Transverse colon (tissue), 4 donors: Measurements from ENCODE around the gene BRIP1. TPM values are rescaled to one million over a fixed set of nuclear protein-coding genes. Genes with fewer than 3 reads are reported as not detected.

Source experiments
- DNase-seq: peaks from one replicate; pipeline ENCODE4 v3.0.0-alpha.2; 2019
- H3K27ac ChIP-seq, 4 donors: fragments of 200-600 bp; sonication (generic); 2 replicates each; pipeline ENCODE4 v1.5.1; 2016 to 2018; ENCODE audit warnings: inconsistent platforms in 4 of 4
- H3K27me3 ChIP-seq: fragments of 200-600 bp; sonication (generic); 2 replicates; pipeline ENCODE4 v1.5.1; 2017; ENCODE audit warnings: inconsistent platforms
- H3K36me3 ChIP-seq, 4 donors: fragments of 200-600 bp; sonication (generic); 2 replicates each; pipeline ENCODE4 v1.5.1; 2017 to 2019; ENCODE audit warnings: inconsistent platforms in 4 of 4
- H3K4me1 ChIP-seq, 4 donors: fragments of 200-600 bp; sonication (generic); 2 replicates each; pipeline ENCODE4 v1.5.1; 2017 to 2020; ENCODE audit warnings: inconsistent platforms in 4 of 4
- H3K4me3 ChIP-seq, 4 donors: fragments of 200-600 bp; sonication (generic); 1 replicate in 1 of 4; 2 replicates in 3 of 4; pipeline versions ENCODE4 v1.5.1 to v1.6.1; 2017 to 2019; ENCODE audit warnings: inconsistent platforms in 4 of 4
- H3K9me3 ChIP-seq, 2 donors: fragments of 200-600 bp; sonication (generic); 2 replicates each; pipeline ENCODE4 v1.5.1; 2017 to 2019; ENCODE audit warnings: inconsistent platforms in 2 of 2
- EP300 ChIP-seq: sonication (generic); formaldehyde crosslinking; IDR thresholded peaks from one replicate; pipeline ENCODE4 v1.6.1; 2017; ENCODE audit warnings: antibody characterized with exemption, low read depth
- POLR2A ChIP-seq: fragments of 450-650 bp; IDR thresholded peaks from one replicate; pipeline ENCODE4 v1.6.1; 2016; ENCODE audit warnings: antibody characterized with exemption, mild to moderate bottlenecking, moderate library complexity
- POLR2AphosphoS5 ChIP-seq, 3 donors: sonication (generic); formaldehyde crosslinking; IDR thresholded peaks; one replicate each; pipeline ENCODE4 v1.6.1; 2016; ENCODE audit warnings: antibody characterized with exemption in 3 of 3
- WGBS, 2 donors: methylation state at CpG; one replicate each; pipeline ENCODE4 v1.1.5; 2018; ENCODE audit warnings: low coverage in 1 of 2; 5-methylcytosine and 5-hydroxymethylcytosine counted together
- in situ Hi-C, 4 donors: fragments of 200-750 bp; cut with MboI; loops; one replicate each; pipeline versions ENCODE4 v1.15.0 to v1.15.1; 2017; ENCODE audit warnings: low sequenced_read_pairs in 3 of 4, low pct_ligation_motif_present in 1 of 4, low pct_unique_long_range_greater_than_20kb in 1 of 4
- intact Hi-C: fragments of 100-400 bp; cut with DNase I; formaldehyde crosslinking; loops from one replicate; pipeline ENCODE4 v1.15.1; 2023; ENCODE audit warnings: low total_unique reads
- total RNA-seq, 4 donors: library from RNA; depleted of rRNA; stranded (reverse); fragments of >200 nt; gene quantifications; one replicate each; pipeline ENCODE4 v1.1.0, GENCODE V29; 2016
- TF ChIP-seq, protein P1 (sequence below), 5 experiments: fragments of 200-600 bp in 3 of 5; fragments of 450-650 bp in 2 of 5; sonication (generic) in 3 of 5; IDR thresholded peaks; 1 replicate in 2 of 5; 2 replicates in 3 of 5; pipeline ENCODE4 v1.5.1; 2016 to 2017; ENCODE audit warnings: antibody characterized with exemption in 5 of 5, inconsistent platforms in 3 of 5, mild to moderate bottlenecking in 2 of 5, moderate library complexity in 1 of 5

BRIP1 gene
- total RNA-seq, 4 donors from 2014 or later: 0.80 to 1.9 (median 1.2) TPM

DNA sequence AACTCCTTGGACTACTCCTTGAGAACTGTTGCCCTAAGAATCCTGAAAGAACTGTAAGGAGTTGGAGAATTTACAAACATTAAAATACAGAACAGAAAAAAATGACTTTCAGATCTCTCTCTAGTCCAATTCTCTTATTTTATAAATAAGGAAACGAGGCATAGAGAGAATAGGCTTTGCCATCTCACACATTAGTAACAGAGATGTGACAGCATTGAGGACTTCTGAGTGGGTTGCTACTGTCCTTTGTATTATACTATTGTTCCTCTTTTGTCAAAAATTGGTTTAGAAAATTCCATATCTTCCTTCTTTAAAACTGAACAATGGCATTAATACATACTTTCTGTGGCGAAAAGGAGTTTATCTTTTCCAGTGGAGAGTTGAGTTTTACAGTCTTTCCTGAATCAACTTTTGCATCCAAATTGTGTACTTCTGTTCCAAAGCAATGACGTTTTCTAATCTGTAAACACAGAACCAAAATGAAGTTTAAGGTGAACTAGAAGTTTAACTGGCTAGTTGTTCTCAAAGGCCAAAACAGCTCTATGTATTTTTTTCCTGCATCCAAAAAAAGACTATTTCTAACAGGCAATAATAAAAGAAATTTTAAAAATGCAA lies 16.5 kb downstream of the BRIP1 start:
- Histone ChIP-seq H3K9me3 (no peaks in the 10 kb centered on the region), H3K27ac (no peak overlapping the region), H3K36me3 (no peaks in the 10 kb centered on the region), H3K4me1 (no peaks in the 10 kb centered on the region), H3K27me3 (no peaks in the 10 kb centered on the region), H3K4me3 (no peak overlapping the region)
- intact Hi-C loops: loop anchor here (10.0 kb wide), 1 partner anchor 432 kb away; no protein-coding TSS in a partner anchor
- WGBS, 2 donors: 82 to 93% methylated on average over 3 of the region's 3 CpGs
- DNase-seq: no peak
- TF ChIP-seq EP300 (no peak), POLR2AphosphoS5 (IDR thresholded peaks at IDR 0.05) (no peak), POLR2A (no peak)
- TF ChIP-seq, protein P1, sequence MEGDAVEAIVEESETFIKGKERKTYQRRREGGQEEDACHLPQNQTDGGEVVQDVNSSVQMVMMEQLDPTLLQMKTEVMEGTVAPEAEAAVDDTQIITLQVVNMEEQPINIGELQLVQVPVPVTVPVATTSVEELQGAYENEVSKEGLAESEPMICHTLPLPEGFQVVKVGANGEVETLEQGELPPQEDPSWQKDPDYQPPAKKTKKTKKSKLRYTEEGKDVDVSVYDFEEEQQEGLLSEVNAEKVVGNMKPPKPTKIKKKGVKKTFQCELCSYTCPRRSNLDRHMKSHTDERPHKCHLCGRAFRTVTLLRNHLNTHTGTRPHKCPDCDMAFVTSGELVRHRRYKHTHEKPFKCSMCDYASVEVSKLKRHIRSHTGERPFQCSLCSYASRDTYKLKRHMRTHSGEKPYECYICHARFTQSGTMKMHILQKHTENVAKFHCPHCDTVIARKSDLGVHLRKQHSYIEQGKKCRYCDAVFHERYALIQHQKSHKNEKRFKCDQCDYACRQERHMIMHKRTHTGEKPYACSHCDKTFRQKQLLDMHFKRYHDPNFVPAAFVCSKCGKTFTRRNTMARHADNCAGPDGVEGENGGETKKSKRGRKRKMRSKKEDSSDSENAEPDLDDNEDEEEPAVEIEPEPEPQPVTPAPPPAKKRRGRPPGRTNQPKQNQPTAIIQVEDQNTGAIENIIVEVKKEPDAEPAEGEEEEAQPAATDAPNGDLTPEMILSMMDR (IDR thresholded peaks at IDR 0.05): no peak
- in situ Hi-C loops: loop anchor here (25.0 kb wide), 4 partner anchors 110 to 435 kb away; no protein-coding TSS in a partner anchor

GRCh38 chr17:61846088-61846487 lies 17.2 kb downstream of the BRIP1 start:
- no peaks in the 10 kb centered on the region for H3K9me3 ChIP-seq
- intact Hi-C loops: loop anchor here (10.0 kb wide), 1 partner anchor 431 kb away; no protein-coding TSS in a partner anchor
- DNase-seq: no peak
- no peaks in the 10 kb centered on the region for H3K27me3 ChIP-seq
- in situ Hi-C loops: loop anchor here (25.0 kb wide), 4 partner anchors 109 to 434 kb away; no protein-coding TSS in a partner anchor
- no peaks in the 10 kb centered on the region for H3K4me1 ChIP-seq
- H3K4me3 ChIP-seq: no peak overlapping the region
- no peak overlapping the region for H3K27ac ChIP-seq
- H3K36me3 ChIP-seq: no peaks in the 10 kb centered on the region
- no peak for TF ChIP-seq POLR2AphosphoS5 (IDR thresholded peaks at IDR 0.05)
- no peak for TF ChIP-seq POLR2A
- WGBS, 2 donors: 95 to 97% methylated on average over 8 of the region's 8 CpGs

DNA sequence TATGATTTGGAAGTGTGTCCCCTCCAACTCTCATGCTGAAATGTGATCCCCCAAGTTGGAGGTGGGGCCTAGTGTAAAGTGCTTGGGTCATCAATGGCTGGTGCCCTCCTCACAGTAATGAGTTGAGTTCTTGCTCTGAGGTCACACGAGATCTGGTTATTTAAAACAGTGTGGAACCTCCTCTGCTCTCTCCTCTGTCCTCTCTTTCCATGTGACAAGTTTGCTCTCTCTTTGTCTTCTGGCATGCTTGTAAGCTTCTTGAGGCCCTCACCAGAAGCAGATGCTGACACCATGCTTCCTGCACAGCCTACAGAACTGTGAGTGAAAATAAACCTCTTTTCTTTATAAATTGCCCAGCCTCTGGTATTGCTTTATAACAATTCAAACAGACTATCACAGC lies 19.9 kb downstream of the BRIP1 start:
- DNase-seq: no peak
- no peaks in the 10 kb centered on the region for H3K27me3 ChIP-seq
- TF ChIP-seq POLR2AphosphoS5 (IDR thresholded peaks at IDR 0.05) (no peak), EP300 (no peak), POLR2A (no peak)
- TF ChIP-seq, protein P1 (IDR thresholded peaks at IDR 0.05): no peak
- H3K27ac ChIP-seq: no peak overlapping the region
- 93 to 100% methylated on average over 1 of the region's 1 CpG for WGBS, 2 donors
- no peaks in the 10 kb centered on the region for H3K36me3 ChIP-seq
- H3K4me3 ChIP-seq: no peak overlapping the region
- H3K4me1 ChIP-seq: no peaks in the 10 kb centered on the region
- no peaks in the 10 kb centered on the region for H3K9me3 ChIP-seq
- intact Hi-C loops: loop anchor here (10.0 kb wide), 1 partner anchor 429 kb away; no protein-coding TSS in a partner anchor
- in situ Hi-C loops: loop anchor here (25.0 kb wide), 4 partner anchors 106 to 431 kb away; no protein-coding TSS in a partner anchor

DNA sequence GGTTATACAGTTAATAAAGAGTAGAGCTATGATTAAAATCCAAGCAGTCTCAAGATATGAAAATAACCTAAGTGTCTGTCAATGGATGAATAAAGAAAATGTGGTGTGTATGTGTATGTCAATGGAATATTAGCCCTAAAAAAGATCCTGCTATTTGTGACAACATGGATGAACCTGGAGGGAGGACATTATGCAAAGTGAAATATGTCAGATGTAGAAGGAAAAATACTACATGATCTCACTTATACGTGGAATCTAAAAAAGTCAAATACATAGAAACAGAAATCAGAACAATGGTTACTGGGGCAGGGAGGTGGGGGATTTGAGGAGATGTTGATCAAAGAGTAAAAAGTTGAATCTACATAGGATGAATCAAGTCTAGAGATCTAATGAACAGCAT lies 20.4 kb downstream of the BRIP1 start:
- no peaks in the 10 kb centered on the region for H3K4me1 ChIP-seq
- no peak for TF ChIP-seq EP300
- no peak for TF ChIP-seq POLR2A
- TF ChIP-seq POLR2AphosphoS5 (IDR thresholded peaks at IDR 0.05): no peak
- TF ChIP-seq, protein P1 (IDR thresholded peaks at IDR 0.05): no peak
- no peaks in the 10 kb centered on the region for H3K9me3 ChIP-seq
- no peaks in the 10 kb centered on the region for H3K27me3 ChIP-seq
- intact Hi-C loops (loop anchor here (10.0 kb wide), 1 partner anchor 428 kb away; no protein-coding TSS in a partner anchor), in situ Hi-C loops (loop anchor here (25.0 kb wide), 4 partner anchors 106 to 431 kb away; no protein-coding TSS in a partner anchor)
- no peak for DNase-seq
- H3K27ac ChIP-seq: no peak overlapping the region
- H3K4me3 ChIP-seq: no peak overlapping the region
- WGBS, 2 donors: 96 to 100% methylated on average over 1 of the region's 1 CpG
- H3K36me3 ChIP-seq: no peaks in the 10 kb centered on the region
